WTC11 (cell line): ENCODE data around the gene ZNF20. TPM values are rescaled to one million over a fixed set of nuclear protein-coding genes. Genes with fewer than 3 reads are reported as not detected.

Experiments used
- ATAC-seq: fragments of 200-7000 bp; cut with Tn5 transposase; 2 replicates; pipeline ENCODE4 v1.10.0; 2021; ENCODE audit warnings: mild to moderate bottlenecking, moderate library complexity
- CTCF ChIA-PET: fragments of 300-600 bp; sonication (Branson Sonifier 250); formaldehyde crosslinking; loops from one replicate; lab custom pipeline; 2021; ENCODE audit warnings: antibody characterized with exemption; lab: Charles Lee
- POLR2A ChIA-PET: fragments of 350-600 bp; sonication (Branson Sonifier 250); formaldehyde crosslinking; loops from one replicate; lab custom pipeline; 2021; ENCODE audit warnings: antibody characterized with exemption; lab: Charles Lee
- DNase-seq: peaks from one replicate; pipeline ENCODE4 v3.0.0; 2021; ENCODE audit warnings: low spot score
- H3K27ac Mint-ChIP-seq: 2 replicates; pipeline ENCODE4 v1.8.0; 2021; ENCODE audit warnings: mixed read lengths
- H3K27me3 Mint-ChIP-seq: 2 replicates; pipeline ENCODE4 v1.8.0; 2021; ENCODE audit warnings: low read depth, mild to moderate bottlenecking, moderate library complexity, mixed read lengths
- H3K36me3 Mint-ChIP-seq: 2 replicates; pipeline ENCODE4 v1.8.0; 2021; ENCODE audit warnings: mixed read lengths
- H3K4me1 Mint-ChIP-seq: 2 replicates; pipeline ENCODE4 v1.8.0; 2022; ENCODE audit warnings: mixed read lengths
- H3K4me3 Mint-ChIP-seq: 2 replicates; pipeline ENCODE4 v1.8.0; 2021; ENCODE audit warnings: mild to moderate bottlenecking, moderate library complexity, mixed read lengths
- H3K9me3 Mint-ChIP-seq: 2 replicates; pipeline ENCODE4 v1.8.0; 2021; ENCODE audit warnings: mixed read lengths
- ATF1 ChIP-seq: sonication (generic); formaldehyde crosslinking; IDR thresholded peaks from 2 replicates; pipeline ENCODE4 v1.8.1; 2023; ENCODE audit warnings: mild to moderate bottlenecking, moderate library complexity, missing genetic modification reagents
- CBFB ChIP-seq: sonication (generic); formaldehyde crosslinking; IDR thresholded peaks from 2 replicates; pipeline ENCODE4 v1.8.1; 2022; ENCODE audit warnings: mild to moderate bottlenecking, low read depth, missing genetic modification reagents
- CREM ChIP-seq: sonication (generic); formaldehyde crosslinking; IDR thresholded peaks from 2 replicates; pipeline ENCODE4 v1.8.1; 2022; ENCODE audit warnings: mild to moderate bottlenecking, missing genetic modification reagents, moderate library complexity
- FOXJ3 ChIP-seq: sonication (generic); formaldehyde crosslinking; IDR thresholded peaks from 2 replicates; pipeline ENCODE4 v1.9.0; 2021; ENCODE audit warnings: missing genetic modification reagents, mild to moderate bottlenecking, borderline replicate concordance
- FOXP1 ChIP-seq: sonication (generic); formaldehyde crosslinking; IDR thresholded peaks from 2 replicates; pipeline ENCODE4 v1.8.0; 2022; ENCODE audit warnings: missing genetic modification reagents, mild to moderate bottlenecking, moderate library complexity, borderline replicate concordance
- GABPB1 ChIP-seq: sonication (generic); formaldehyde crosslinking; IDR thresholded peaks from 2 replicates; pipeline ENCODE4 v1.8.1; 2023; ENCODE audit warnings: mild to moderate bottlenecking, missing genetic modification reagents
- JAZF1 ChIP-seq: fragments of 250-450 bp; sonication (Bioruptor Pico); IDR thresholded peaks from 2 replicates; pipeline ENCODE4 v1.9.0; 2021; ENCODE audit warnings: moderate library complexity, mild to moderate bottlenecking, inconsistent platforms
- MXD4 ChIP-seq: fragments of 250-450 bp; sonication (Bioruptor Pico); IDR thresholded peaks from 2 replicates; pipeline ENCODE4 v1.8.0; 2021; ENCODE audit warnings: mild to moderate bottlenecking, moderate library complexity, borderline replicate concordance
- MYBL2 ChIP-seq: sonication (generic); formaldehyde crosslinking; IDR thresholded peaks from 2 replicates; pipeline ENCODE4 v1.8.1; 2023; ENCODE audit warnings: mild to moderate bottlenecking, moderate library complexity, missing genetic modification reagents
- SOX15 ChIP-seq: fragments of 250-450 bp; sonication (Bioruptor Pico); IDR thresholded peaks from 2 replicates; pipeline ENCODE4 v1.9.0; 2021; ENCODE audit warnings: mild to moderate bottlenecking
- TCF7 ChIP-seq: sonication (generic); formaldehyde crosslinking; IDR thresholded peaks from 2 replicates; pipeline ENCODE4 v1.8.0; 2022; ENCODE audit warnings: mild to moderate bottlenecking, low read depth, missing genetic modification reagents, moderate library complexity
- ZNF219 ChIP-seq: sonication (generic); formaldehyde crosslinking; IDR thresholded peaks from 2 replicates; pipeline ENCODE4 v1.8.0; 2023; ENCODE audit warnings: missing genetic modification reagents, mild to moderate bottlenecking, borderline replicate concordance
- ZNF671 ChIP-seq: fragments of 250-450 bp; sonication (Bioruptor Pico); IDR thresholded peaks from 2 replicates; pipeline ENCODE4 v1.8.0; 2021; ENCODE audit warnings: mild to moderate bottlenecking
- total RNA-seq: library from RNA; stranded (reverse); gene quantifications from 3 replicates; pipeline ENCODE4 v1.2.3, GENCODE V29; 2021
- TF ChIP-seq, protein P1 (sequence below): sonication (generic); formaldehyde crosslinking; IDR thresholded peaks from 2 replicates; pipeline ENCODE4 v1.8.1; 2022; ENCODE audit warnings: mild to moderate bottlenecking, missing genetic modification reagents, moderate library complexity, borderline replicate concordance
- TF ChIP-seq, protein P2 (sequence below): fragments of 250-450 bp; sonication (Bioruptor Pico); conservative IDR thresholded peaks from 2 replicates; pipeline ENCODE4 v1.9.0; 2021; ENCODE audit warnings: mild to moderate bottlenecking
- TF ChIP-seq, protein P3 (sequence below): sonication (generic); formaldehyde crosslinking; IDR thresholded peaks from 2 replicates; pipeline ENCODE4 v1.8.1; 2023; ENCODE audit warnings: mild to moderate bottlenecking, missing genetic modification reagents
- TF ChIP-seq, protein P4 (sequence below): sonication (generic); formaldehyde crosslinking; IDR thresholded peaks from 2 replicates; pipeline ENCODE4 v1.8.0; 2022; ENCODE audit warnings: mild to moderate bottlenecking, missing genetic modification reagents
- TF ChIP-seq, protein P5 (sequence below): sonication (generic); formaldehyde crosslinking; IDR thresholded peaks from 2 replicates; pipeline ENCODE4 v1.8.1; 2022; ENCODE audit warnings: mild to moderate bottlenecking, moderate library complexity, missing genetic modification reagents
- TF ChIP-seq, protein P6 (sequence below): fragments of 250-450 bp; sonication (Bioruptor Pico); IDR thresholded peaks from 2 replicates; pipeline ENCODE4 v1.9.0; 2021; ENCODE audit warnings: mild to moderate bottlenecking

ZNF20 gene
- total RNA-seq, 1 experiment from 2014 or later = 7.8 TPM

DNA sequence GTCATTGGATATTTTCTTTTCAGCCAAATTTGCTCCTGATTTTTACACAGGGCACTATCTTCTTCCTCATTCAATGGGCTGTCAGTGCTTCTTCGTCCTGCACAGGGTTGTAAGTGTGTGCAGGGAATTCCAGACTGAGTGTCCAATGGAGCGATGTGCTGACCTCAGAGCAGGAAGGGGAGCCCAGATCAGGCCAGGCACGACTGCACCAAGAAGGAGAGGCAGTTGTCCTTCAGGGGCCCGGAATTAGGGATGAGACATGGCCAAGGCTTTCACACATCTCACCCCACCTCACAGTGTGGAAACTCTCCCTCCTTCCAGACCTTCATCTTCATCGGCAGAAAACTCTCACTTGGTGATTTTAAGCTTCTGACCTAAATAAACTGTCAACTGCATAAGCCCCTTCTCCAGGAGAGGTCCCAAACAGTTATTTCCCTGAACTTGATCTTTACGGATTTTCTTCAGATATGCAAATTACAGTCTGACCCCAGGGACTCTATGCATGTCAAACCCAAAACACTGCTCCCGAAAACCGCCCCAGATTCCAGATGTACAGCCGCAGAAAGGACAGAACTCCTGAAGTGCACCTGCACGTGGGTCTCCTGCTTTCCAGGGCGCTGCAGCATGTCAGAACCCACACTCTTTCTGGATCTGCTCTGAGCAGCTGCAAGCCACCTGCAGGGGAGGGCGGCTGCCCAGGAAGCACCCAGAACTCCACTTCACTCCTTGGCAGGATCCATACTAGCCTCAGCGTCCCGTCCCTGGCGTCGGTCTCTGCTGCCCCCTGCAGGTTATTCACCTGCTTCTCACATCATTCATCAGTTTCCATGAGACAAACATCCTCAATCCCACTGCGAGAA lies 625 bp upstream of the ZNF20 start (continued):
- TF ChIP-seq, protein P1, sequence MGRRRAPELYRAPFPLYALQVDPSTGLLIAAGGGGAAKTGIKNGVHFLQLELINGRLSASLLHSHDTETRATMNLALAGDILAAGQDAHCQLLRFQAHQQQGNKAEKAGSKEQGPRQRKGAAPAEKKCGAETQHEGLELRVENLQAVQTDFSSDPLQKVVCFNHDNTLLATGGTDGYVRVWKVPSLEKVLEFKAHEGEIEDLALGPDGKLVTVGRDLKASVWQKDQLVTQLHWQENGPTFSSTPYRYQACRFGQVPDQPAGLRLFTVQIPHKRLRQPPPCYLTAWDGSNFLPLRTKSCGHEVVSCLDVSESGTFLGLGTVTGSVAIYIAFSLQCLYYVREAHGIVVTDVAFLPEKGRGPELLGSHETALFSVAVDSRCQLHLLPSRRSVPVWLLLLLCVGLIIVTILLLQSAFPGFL (CRISPR knock-in tag) = no peak

DNA sequence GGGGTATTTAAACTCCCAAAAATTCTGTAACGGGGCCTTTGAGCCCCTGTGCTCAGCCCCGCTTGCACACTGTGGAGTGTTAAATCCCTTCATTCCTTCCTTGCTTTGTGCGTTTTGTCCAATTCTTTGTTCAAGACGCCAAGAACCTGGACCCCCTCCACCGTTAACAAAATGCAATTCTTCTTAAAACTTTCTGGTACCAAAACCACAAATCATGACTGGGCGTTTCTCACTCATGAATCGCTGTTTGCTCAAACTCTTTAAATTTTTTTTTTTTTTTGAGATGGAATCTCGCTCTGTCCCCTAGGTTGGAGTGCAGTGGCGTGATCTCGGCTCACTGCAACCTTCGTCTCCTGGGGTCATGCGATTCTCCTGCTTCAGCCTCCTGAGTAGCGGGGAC lies 881 bp downstream of the ZNF20 start:
- Mint-ChIP-seq H3K4me3 (peak overlapping the region; percentile 94), H3K27me3 (no peaks in the 10 kb centered on the region), H3K36me3 (peaks cover 38% of the 10 kb centered on the region), H3K27ac (peak overlapping the region; percentile 34; the same call in 1 of the 2 replicates), H3K4me1 (peaks cover 30% of the 10 kb centered on the region), H3K9me3 (peaks cover 10% of the 10 kb centered on the region)
- ChIA-PET POLR2A (interaction anchor here (1.7 to 2.5 kb wide), 5 partner anchors 48 to 215 kb away, joined by 4 to 17 read pairs (median 8); partner anchors contain the start of genes ZNF700, ZNF763 and ZNF878), CTCF (interaction anchor here (1.3 to 2.5 kb wide), 13 partner anchors 17 to 341 kb away, joined by 3 to 84 read pairs (median 12); partner anchors contain the start of genes ZNF491, ZNF625, ZNF700 and ZNF763)
- DNase-seq (no peak), ATAC-seq (no peak)
- TF ChIP-seq, protein P2, sequence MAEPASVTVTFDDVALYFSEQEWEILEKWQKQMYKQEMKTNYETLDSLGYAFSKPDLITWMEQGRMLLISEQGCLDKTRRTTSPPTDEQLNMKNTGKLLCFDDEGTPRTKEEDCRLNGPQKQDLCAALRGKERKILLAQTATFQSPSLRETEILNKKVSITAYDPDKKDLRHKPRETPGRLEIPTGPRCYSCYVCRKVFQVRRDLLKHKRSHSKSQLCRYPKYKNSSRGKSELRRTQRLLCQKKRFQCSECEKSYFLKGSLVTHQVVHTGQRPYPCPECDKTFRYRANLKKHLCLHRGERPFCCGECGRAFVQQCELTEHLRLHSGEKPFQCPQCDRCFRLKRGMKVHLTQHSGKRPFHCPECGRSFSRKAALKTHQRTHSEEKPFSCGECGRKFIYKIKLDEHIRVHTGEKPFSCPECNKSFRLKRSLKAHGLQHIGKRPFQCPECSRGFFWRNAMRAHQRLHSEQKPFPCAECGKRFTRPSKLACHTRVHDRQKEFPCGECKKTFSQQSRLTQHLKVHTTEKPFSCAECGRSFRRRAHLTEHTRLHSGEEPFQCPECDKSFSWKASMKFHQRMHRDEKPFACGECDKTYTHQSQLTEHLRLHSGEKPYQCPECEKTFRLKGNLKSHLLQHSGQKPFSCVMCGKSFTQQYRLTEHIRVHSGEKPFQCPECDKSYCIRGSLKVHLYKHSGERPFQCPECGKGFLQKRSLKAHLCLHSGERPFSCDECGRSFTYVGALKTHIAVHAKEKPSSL (CRISPR knock-in tag) = no peak
- TF ChIP-seq CBFB (CRISPR knock-in tag) (no peak), SOX15 (no peak), CREM (CRISPR knock-in tag) (no peak), GABPB1 (CRISPR knock-in tag) (no peak)
- TF ChIP-seq, protein P3, sequence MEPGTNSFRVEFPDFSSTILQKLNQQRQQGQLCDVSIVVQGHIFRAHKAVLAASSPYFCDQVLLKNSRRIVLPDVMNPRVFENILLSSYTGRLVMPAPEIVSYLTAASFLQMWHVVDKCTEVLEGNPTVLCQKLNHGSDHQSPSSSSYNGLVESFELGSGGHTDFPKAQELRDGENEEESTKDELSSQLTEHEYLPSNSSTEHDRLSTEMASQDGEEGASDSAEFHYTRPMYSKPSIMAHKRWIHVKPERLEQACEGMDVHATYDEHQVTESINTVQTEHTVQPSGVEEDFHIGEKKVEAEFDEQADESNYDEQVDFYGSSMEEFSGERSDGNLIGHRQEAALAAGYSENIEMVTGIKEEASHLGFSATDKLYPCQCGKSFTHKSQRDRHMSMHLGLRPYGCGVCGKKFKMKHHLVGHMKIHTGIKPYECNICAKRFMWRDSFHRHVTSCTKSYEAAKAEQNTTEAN (CRISPR knock-in tag) = no peak

DNA sequence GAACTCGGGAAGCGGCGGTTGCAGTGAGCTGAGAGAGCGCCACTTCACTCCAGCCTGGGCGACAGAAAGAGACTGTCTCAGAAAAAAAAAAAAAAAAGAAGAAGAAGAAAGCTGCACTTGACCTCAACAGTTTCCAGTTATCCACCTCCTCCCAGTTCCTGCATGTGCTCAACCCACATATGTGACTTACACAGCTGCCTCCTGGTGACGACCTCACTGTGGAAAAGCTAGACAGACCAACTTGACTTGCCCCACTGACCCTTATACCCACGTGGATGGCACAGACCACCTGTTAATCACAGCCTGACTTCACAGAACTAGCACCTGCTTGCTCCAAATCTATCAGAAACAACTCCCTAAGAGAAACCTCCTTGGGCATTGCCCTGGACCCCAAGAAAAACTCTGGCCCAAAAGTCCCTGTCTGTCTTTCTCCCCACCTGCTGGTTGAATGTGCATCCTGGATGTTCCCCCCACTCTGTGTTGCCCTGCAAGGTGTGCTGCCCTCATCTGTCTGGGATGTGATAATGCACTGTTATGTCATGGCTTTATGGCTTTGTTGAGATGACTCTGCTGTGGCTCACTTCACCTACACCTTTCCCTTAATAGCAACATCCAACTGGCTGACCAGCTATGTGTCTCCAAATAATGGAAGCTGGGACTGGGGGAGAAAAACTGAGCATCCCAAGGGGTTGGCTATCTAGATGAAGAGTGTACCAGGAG lies 2.8 kb downstream of the ZNF20 start:
- DNase-seq = peak; percentile 15
- CTCF ChIA-PET = interaction anchor here (0.9 to 3.7 kb wide), 6 partner anchors 10 to 214 kb away, joined by 3 to 21 read pairs (median 5); partner anchors contain the start of genes ZNF763 and ZNF878
- Mint-ChIP-seq H3K27me3 (peaks cover 7% of the 10 kb centered on the region), H3K36me3 (peaks cover 52% of the 10 kb centered on the region), H3K9me3 (peaks cover 26% of the 10 kb centered on the region), H3K4me3 (peak overlapping the region; percentile 50), H3K4me1 (peaks cover 30% of the 10 kb centered on the region), H3K27ac (peak overlapping the region; percentile 62)
- ATAC-seq = no peak
- TF ChIP-seq MYBL2 (CRISPR knock-in tag) = no peak
- no peak for TF ChIP-seq FOXP1 (CRISPR knock-in tag)
- TF ChIP-seq CBFB (CRISPR knock-in tag) = no peak
- TF ChIP-seq ATF1 (CRISPR knock-in tag) = no peak
- TF ChIP-seq, protein P1 (CRISPR knock-in tag) = no peak
- TF ChIP-seq, protein P4, sequence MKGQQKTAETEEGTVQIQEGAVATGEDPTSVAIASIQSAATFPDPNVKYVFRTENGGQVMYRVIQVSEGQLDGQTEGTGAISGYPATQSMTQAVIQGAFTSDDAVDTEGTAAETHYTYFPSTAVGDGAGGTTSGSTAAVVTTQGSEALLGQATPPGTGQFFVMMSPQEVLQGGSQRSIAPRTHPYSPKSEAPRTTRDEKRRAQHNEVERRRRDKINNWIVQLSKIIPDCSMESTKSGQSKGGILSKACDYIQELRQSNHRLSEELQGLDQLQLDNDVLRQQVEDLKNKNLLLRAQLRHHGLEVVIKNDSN (CRISPR knock-in tag) = no peak
- TF ChIP-seq, protein P5, sequence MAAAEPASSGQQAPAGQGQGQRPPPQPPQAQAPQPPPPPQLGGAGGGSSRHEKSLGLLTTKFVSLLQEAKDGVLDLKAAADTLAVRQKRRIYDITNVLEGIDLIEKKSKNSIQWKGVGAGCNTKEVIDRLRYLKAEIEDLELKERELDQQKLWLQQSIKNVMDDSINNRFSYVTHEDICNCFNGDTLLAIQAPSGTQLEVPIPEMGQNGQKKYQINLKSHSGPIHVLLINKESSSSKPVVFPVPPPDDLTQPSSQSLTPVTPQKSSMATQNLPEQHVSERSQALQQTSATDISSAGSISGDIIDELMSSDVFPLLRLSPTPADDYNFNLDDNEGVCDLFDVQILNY (CRISPR knock-in tag) = no peak
- no peak for TF ChIP-seq ZNF219 (CRISPR knock-in tag)
- no peak for TF ChIP-seq TCF7 (CRISPR knock-in tag)
- TF ChIP-seq FOXJ3 (CRISPR knock-in tag) = no peak
- TF ChIP-seq MXD4 (CRISPR knock-in tag) = no peak
- TF ChIP-seq ZNF671 (CRISPR knock-in tag) = no peak
- TF ChIP-seq, protein P6, sequence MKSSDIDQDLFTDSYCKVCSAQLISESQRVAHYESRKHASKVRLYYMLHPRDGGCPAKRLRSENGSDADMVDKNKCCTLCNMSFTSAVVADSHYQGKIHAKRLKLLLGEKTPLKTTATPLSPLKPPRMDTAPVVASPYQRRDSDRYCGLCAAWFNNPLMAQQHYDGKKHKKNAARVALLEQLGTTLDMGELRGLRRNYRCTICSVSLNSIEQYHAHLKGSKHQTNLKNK (CRISPR knock-in tag) = no peak
- TF ChIP-seq JAZF1 = no peak
- POLR2A ChIA-PET = interaction anchor here (0.7 kb wide), 2 partner anchors 41 to 146 kb away, joined by 4 to 6 read pairs; no protein-coding TSS in a partner anchor
